NCI-H82 (cell line): ENCODE data around the gene PNPLA7.
"Not testable (repeated sequence)": the region's sequence is repeated elsewhere in the genome, so short reads cannot be mapped to it uniquely, and the experiment has no call there.

ENCODE experiments used
- DNase-seq: peaks from one replicate; lab custom pipeline; 2025; lab: John Stamatoyannopoulos, UW

Gene PNPLA7

DNA sequence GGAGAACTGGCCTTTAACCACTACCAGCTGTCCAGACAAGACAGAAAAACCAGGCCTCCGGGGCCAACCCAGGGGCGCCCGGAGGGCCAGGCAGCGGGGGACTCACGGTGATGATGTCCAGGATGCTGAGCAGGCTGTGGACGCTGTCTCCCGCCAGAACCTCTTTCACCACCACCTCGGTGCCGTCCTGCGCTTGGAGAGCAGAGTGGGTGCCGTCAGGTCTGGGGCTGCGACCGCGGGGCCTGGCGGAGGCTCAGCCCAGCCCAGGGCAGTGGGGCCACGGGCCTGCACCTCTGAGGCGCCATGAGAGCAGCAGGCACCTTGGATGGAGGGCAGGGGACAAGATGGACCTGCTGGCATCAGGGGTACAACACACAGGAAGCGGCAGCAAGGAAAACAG lies 9.7 kb downstream of the PNPLA7 start:
- no peak for DNase-seq

DNA sequence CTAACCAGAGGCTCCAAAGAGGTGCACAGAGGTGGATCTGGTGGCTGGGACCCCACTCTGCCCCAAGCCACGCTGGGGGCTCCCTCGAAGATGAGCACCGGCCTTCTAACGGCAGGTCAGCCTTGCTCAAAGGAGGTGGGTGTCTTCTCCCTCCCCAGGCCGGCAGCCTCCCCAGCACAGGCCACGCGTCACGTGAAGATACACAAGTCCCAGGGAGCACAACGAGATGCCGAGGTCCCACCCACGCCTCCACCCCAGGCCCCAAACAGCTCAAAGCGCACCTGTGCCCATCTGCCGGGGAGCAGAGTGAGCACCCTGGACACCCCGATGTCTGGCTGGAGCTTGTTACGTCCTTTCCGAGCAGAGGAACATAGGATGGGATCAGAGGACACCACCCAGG lies 12.1 kb downstream of the PNPLA7 start:
- no peak for DNase-seq

DNA sequence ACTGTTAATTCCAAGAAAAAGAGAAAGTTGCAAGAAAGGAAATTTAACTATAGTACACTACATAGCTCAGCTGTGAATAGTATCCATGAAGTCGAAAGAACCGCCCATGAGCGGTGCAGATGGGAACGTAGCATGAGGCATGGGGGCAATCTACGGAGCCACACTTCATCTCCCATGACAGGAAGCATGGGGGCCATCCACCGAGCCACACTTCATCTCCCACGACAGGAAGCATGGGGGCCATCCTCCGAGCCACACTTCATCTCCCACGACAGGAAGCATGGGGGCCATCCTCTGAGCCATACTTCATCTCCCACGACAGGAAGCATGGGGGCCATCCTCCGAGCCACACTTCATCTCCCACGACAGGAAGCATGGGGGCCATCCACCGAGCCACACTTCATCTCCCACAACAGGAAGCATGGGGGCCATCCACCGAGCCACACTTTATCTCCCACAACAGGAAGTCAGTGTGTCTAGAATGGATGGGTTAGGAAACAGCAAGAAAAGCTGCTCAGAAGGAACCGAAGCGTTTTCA lies 13.5 kb downstream of the PNPLA7 start:
- DNase-seq, result not testable (repeated sequence)

DNA sequence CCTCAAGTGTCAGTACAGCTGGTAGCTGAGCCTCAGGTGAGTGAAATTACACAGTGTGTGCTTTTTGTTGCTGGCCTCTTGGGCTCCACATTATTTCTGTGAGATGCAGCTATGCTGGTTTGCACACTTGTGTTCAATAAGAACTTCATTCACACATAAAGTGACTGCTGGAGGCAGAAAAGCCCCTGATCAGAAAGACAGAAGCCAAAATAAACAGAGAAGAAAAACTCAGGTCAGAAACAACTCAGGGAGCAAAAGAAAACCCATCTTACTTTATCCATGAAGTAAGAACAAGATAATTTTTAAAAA lies 15.1 kb downstream of the PNPLA7 start:
- no peak for DNase-seq

DNA sequence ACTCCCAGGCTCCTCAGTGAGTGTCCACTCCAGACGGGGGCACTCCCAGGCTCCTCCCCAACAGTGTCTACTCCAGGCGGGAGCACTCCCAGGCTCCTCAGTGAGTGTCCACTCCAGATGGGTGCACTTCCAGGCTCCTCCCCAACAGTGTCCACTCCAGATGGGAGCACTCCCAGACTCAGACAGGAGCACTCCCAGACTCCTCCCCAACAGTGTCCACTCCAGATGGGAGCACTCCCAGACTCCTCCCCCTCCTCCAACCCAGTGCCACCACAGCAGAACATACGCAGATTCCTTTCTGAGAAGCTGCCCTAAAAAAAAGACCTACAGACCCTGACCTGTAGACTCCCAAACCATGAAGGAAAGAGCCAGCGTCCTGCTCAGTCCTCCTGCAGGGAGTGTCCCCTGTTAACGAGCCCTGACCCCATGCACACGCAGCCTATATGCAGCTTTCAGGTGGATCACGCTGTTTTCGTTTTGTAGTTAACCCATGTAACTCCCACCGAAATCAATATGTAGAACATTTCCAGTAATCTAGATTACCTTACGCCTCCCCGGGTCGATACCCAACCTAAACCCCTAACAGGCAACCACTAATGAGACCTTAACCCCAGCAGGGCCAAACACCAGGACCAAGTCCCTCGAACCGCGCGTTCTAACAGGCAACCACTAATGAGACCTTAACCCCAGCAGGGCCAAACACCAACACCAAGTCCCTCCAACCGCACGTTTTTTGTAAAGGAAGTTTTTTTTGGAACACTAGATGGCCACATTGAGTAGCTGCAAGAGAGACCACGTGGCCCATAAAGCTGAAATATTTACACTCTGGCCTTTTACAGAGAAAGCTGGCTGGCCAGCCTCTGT lies 15.7 kb downstream of the PNPLA7 start:
- peak; percentile 74 for DNase-seq

DNA sequence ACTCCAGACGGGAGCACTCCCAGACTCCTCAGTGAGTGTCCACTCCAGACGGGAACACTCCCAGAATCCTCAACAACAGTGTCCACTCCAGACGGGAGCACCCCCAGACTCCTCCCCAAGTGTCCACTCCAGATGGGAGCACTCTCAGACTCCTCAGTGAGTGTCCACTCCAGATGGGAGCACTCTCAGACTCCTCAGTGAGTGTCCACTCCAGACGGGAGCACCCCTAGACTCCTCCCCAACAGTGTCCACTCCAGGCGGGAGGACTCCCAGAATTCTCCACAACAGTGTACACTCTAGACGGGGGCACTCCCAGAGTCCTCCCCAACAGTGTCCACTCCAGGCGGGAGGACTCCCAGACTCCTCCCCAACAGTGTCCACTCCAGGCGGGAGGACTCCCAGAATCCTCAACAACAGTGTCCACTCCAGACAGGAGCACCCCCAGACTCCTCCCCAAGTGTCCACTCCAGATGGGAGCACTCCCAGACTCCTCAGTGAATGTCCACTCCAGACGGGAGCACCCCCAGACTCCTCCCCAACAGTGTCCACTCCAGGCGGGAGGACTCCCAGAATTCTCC lies 17.2 kb downstream of the PNPLA7 start:
- not testable (repeated sequence) for DNase-seq

DNA sequence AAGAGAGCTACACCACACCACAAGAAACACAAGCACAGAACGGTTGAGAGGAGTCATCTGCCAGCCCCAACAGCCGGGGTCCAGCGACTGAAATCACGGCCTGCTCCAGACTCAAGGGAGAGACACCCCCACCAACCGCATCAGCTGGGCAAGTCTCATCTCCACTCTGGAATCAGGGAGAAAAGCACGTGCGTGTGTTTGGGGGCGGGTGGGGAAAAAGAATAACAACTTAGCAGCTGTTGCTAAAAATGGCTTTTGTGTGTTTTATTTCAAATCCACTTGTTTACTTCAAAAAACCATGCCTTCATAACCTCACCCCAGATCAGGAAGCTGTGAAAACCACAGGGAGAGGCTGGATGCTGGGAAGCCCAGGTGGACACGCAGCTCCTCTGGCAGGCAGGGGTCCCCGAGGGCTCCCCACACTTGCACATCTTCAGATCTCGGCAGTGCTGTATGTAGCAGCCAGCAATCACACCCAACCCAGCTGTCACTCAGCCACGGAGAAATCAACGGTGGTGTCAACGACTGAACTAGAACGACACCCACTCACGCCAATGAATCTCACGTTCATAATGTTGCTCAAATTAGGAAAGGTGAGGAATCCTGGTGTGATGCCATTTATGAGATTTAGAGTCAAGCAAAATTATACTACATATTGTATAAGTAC lies 19.0 kb downstream of the PNPLA7 start:
- DNase-seq, result no peak

DNA sequence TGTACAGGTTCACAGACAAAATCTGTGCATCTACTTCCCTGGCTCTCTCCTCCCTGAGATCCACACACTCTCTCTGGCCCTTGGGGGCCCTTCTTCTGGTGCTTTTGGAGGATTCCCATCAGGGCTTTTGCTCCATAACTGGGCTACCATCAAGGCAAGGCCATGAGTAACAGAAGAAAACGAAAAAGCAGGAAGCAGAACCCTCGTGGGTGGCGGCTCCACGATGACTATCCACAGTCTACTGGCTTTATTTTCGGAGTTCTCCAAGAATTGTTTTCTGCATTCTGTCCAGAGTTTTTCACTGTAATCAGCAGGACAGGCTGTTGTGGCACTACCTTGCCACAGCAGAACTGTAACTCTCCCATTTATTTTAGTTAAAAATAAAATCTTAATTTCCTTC lies 19.9 kb downstream of the PNPLA7 start:
- no peak for DNase-seq

DNA sequence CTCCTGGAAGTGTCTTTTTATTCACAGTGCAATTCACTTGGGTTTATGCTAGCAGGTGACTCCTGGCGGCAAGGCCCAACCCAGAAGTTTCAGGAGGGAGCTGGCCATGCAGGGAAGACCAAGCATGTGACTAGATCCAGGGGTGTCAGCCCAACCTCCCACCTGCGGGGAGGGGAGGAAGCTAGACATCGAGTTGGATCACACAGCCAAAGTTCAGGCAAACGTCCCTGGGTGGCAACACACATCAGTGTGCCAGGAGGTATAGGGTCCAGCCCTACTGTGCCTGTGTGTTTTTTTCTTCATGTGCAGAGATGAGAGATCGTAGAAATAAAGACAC lies 25.3 kb downstream of the PNPLA7 start:
- no peak for DNase-seq

DNA sequence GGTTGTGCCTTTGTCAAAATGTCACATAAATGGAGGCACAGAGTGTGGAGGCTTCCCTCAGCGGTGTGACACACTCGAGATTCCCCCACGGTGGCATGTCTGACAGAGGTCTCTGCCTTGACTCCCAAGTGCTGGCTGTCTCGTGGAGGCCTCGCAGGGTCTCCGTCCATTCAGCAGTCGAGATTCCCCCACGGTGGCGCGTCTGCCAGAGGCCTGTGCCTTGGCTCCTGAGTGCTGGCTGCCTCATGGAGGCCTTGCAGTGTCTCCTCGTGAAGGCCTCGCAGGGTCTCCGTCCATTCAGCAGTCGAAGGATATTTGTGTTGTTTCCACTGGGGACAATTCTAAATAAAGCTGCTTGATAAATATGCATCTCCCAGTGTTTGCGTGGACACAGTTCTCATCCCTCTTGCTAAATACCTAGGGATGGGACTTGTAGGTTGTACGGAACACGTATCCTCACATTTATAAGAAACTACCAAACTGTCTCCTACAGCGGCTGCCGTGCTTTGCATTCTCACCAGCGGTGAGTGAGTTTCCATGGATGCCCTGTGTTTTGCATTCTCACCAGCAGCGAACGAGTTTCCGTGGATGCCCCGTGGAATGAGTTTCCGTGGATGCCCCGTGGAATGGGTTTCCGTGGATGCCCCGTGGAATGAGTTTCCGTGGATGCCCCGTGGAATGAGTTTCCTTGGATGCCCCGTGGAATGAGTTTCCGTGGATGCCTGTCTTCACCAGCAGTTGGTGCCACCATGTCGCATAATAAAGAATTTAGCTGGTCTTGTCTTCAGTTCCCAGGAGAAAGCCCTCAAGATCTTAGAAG lies 25.8 kb downstream of the PNPLA7 start:
- no peak for DNase-seq

DNA sequence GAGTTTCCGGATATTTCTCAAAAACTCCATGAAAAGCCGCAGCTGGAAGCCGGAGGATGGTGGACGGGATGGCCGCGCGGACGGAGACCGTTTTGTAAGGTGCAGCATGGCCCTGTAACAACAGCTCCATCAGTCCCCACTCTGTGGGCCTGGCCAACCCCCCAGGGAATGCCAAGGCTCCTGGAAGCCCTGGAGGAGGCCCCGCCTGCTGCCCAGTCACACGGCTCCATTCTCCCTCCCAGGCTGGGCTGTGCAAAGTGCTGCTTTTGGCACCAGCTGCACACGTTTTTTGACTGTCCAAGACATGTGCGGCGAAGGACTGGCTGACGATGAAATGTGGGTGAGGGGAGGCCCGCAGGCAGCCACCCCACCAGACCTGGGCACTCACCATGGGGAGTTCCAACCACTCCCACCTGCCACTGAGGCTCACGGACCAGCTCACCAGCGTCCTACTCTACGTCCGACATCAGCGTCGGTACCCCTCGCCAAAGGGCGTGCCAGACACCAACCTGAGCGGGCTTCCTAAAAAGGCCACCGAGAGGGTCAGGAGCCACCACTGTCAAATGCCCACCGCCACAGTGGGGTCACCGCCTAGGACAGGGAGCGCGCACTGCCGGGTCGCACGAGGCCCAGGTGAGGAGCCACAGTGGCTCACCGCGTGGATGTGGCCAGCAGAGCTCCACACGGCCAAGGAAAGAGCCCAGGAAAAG lies 27.3 kb downstream of the PNPLA7 start:
- DNase-seq, result no peak

DNA sequence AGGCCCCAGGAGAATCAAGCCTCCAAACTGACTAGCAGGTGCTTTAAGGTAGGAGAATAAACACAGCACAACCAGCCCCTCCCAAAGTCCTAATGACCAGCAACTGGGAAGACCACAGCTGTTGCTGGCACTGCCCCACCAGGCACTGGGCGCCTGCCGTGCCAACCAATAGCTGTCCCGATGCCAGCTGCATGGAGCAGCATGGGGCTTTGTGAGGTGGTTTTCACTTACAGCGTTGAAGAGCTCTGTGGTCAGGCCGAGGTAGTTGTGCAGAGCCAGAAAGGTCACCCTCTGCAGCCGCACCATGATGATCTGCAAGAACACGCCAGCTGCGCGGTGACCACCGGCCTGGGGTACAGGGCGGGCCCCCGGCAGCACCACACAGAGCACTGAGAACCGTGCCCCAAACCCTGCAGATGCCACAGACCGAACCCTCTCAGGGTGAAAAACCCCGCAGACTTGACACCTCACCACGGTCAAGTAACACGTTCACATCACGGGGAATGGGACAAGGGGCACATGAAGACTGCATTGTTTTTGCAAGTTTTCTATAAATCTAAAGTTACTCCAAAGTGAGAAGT lies 28.7 kb downstream of the PNPLA7 start:
- no peak for DNase-seq

DNA sequence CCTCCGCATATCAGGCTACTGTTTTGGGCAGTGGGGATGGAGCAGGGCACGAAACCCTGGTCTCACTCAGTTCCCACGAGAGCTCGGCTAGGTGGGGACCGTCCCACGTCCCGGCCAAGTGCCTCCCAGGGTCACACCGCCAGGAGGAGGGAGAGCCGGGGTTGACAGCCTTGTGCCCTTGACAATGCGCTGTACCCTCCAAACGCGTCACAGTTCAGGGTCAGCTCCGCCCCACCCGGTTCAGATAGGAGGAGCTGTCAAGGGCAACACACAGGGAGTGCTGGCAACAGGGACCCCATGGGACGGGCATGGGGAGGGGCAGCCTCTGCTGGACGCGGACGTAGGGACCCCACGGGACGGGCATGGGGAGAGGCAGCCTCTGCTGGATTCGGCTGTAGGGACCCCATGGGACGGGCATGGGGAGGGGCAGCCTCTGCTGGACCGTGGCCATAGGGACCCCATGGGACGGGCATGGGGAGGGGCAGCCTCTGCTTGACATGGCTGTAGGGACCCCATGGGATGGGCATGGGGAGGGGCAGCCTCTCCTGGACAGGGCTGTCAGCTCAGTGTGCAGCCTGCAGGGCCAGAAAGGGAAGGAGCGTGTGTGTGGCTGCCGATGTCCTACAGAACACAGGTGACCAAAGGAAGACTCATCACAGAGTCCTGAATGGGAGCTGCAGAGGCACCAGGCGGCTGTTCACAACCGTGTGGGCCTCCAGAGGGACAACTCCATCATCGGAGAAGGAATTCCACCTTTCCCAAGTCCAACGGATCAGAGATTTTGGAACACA lies 29.4 kb downstream of the PNPLA7 start:
- no peak for DNase-seq

DNA sequence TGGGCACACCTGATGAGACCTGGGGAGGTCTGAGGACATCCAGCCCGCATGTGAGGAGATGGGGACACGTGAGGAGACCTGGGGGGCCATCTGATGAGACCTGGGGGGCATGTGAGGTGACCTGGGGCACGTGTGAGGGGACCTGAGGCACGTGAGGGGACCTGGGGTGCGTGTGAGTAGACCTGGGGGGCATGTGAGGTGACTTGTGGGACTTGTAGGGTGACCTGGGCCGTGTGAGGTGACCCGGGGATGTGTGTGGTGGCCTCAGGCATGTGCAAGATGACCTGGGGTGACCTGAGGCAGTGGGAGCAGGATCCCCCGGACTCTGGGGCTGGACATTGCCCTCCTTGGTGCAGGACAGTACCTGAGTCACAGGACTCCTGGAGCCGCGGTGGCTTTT lies 30.6 kb downstream of the PNPLA7 start:
- no peak for DNase-seq

DNA sequence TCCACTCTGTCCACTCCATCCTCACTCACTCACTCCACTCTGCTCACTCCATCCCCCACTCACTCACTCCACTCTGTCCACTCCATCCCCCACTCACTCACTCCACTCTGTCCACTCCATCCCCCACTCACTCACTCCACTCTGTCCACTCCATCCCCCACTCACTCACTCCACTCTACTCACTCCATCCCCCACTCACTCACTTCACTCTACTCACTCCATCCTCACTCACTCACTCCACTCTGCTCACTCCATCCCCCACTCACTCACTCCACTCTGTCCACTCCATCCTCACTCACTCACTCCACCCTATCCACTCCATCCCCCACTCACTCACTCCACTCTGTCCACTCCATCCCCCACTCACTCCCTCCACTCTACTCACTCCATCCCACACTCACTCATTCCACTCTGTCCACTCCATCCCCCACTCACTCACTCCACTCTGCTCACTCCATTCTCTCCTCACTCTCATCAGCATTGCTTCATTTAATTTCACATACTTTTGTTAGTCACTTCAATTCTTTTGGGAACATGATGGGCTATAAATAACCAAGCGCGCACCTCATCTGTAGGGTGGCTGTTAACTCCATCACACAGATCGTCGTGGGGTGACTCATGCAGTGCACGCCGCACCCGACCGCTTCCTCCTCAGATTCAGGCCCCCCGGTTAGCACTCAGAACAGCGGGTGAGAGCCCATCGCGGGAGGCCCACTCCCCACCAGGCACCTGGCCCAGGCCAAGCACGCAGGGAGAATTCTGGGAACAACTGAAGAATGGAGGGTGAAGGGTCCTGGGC lies 31.3 kb downstream of the PNPLA7 start:
- not testable (repeated sequence) for DNase-seq

DNA sequence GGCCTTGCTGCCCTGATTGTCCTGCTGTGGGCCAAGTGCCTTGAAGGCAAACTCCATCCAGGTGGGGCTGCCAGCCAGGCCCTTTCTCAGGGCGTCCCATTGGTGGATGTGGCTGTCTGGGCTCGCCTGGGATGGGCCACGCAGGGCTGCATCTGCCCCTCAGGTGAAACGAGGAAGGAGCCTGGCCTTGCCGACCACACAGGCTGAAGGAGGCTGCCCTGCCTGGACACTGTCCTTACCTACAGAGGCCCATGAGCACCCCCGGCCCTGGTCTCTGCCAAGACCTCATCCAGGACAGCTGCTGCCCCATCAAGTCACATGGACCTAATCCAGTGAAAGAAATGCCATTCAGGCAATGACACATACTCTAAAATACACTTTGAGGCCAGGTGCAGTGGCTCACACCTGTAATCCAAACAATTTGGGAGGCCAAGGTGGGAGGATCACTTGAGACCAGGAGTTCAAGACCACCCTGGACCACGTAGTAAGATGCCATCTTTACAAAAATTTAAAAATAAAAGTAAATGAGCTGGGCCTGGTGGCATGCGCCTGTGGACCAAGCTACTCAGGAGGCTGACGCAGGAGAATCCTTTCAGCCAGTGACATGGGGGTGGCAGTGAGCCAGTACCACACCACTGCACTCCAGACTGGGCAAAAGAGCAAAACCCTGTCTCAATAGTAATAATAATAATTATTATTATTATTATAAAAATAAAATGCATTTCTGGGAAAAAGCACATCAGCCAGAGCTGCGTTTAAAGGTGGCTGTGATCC lies 33.9 kb downstream of the PNPLA7 start:
- DNase-seq, result no peak

DNA sequence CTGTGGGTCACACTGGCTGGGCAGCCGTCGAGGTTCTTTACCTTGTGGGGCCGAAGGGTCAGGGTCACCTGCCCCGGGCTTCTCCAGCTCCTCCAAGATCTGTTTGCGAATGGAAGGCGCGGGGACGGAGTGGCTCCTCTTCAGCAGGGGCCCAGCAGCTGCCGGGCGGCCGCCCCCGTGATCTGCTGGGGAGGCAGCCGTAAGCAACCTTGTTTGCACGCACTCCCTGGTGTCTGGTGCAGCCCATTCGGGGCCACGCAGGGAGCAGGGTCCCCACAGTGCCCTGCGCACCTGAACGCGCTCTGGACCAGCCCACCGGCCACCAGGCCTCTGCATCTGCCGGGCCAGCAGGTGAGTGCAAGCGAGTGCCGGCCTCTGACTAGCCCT lies 34.9 kb downstream of the PNPLA7 start:
- DNase-seq, result no peak

DNA sequence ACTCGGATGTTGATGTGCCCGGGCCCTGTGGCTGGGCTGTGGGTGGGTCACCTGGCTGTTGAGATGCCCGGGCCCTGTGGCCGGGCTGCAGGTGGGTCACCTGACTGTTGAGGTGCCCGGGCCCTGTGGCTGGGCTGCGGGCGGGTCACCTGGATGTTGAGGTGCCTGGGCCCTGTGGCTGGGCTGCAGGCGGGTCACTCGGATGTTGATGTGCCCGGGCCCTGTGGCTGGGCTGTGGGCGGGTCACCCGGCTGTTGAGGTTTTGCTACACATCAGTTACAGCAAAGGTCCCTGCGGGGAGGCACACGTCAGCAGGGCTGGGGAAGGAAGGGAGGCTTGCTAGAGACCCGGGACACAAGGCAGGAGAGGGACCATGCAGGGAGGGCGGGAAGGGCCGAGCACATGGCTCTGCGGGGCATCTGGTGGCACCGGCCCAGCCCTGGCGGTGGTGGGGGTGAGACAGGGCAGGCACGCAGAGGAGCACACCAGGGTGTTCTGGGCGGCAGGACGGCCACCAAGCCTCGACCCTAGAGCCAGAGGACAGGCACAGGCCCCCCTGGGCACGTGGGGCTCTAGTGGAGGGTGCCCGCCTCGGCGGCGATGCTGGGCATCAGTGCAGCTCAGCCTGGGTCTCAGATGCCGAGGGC lies 35.4 kb downstream of the PNPLA7 start:
- no peak for DNase-seq
